H1 (cell line): ENCODE results near the gene PLXNB2. TPM values are rescaled to one million over a fixed set of nuclear protein-coding genes. Genes with fewer than 3 reads are reported as not detected.

Source experiments
- CTCF ChIA-PET: fragments of 300-600 bp; sonication (Branson Sonifier 250); formaldehyde crosslinking; loops from one replicate; lab custom pipeline; 2021; ENCODE audit not compliant: partially characterized antibody; lab: Charles Lee
- POLR2A ChIA-PET: fragments of 300-600 bp; sonication (Branson Sonifier 250); formaldehyde crosslinking; loops from one replicate; lab custom pipeline; 2021; ENCODE audit warnings: inconsistent platforms; ENCODE audit not compliant: partially characterized antibody; lab: Charles Lee
- DNase-seq, 2 experiments: peaks; one replicate each; pipeline versions ENCODE4 v3.0.0 to v3.0.0-alpha.2; 2010 to 2022; ENCODE audit warnings: low spot score in 2 of 2, low read depth in 1 of 2, mixed read lengths in 1 of 2
- FAIRE-seq: peaks from 2 replicates; lab custom pipeline; 2011; peaks lifted over from hg19 to GRCh38; lab: Jason Lieb, UNC
- H2AFZ ChIP-seq: 2 replicates; pipeline ENCODE4 v1.8.1; 2012; ENCODE audit warnings: low read length, inconsistent platforms
- H2AK5ac ChIP-seq: 2 replicates; pipeline ENCODE4 v1.6.1; 2013; ENCODE audit warnings: low read depth, low read length
- H2BK120ac ChIP-seq: replicated peaks from 2 replicates; pipeline ENCODE3; 2013; ENCODE audit warnings: low read depth, low read length, inconsistent platforms
- H2BK12ac ChIP-seq: 2 replicates; pipeline ENCODE4 v1.6.1; 2013; ENCODE audit warnings: low read depth, low read length
- H2BK15ac ChIP-seq: 2 replicates; pipeline ENCODE4 v1.6.1; 2013; ENCODE audit warnings: low read length
- H2BK20ac ChIP-seq: 2 replicates; pipeline ENCODE4 v1.6.1; 2013; ENCODE audit warnings: low read length
- H2BK5ac ChIP-seq: 2 replicates; pipeline ENCODE4 v1.6.1; 2013; ENCODE audit warnings: low read depth, low read length
- H3K14ac ChIP-seq: 2 replicates; pipeline ENCODE4 v1.6.1; 2013; ENCODE audit warnings: inconsistent platforms; ENCODE audit not compliant: insufficient read length
- H3K18ac ChIP-seq: 2 replicates; pipeline ENCODE4 v1.6.1; 2013; ENCODE audit warnings: low read length; ENCODE audit errors: extremely low read depth
- H3K23ac ChIP-seq: 2 replicates; pipeline ENCODE4 v1.6.1; 2013; ENCODE audit warnings: inconsistent platforms; ENCODE audit not compliant: insufficient read length
- H3K23me2 ChIP-seq: 2 replicates; pipeline ENCODE4 v1.6.1; 2013; ENCODE audit warnings: low read depth, low read length
- H3K27ac ChIP-seq: 2 replicates; pipeline ENCODE4 v1.6.1; 2011; ENCODE audit warnings: low read depth, low read length, inconsistent platforms
- H3K27me3 ChIP-seq, 4 experiments: replicated peaks in 1 of 4; 1 replicate in 1 of 4; 2 replicates in 3 of 4; pipeline versions ENCODE4 v1.6.1 to v1.8.1; 2011 to 2013; ENCODE audit warnings: low read length in 3 of 4, mild to moderate bottlenecking in 3 of 4, inconsistent platforms in 2 of 4, mixed read lengths in 2 of 4, moderate library complexity in 1 of 4; ENCODE audit not compliant: control insufficient read depth in 3 of 4, insufficient read depth in 3 of 4; ENCODE audit errors: extremely low read depth in 1 of 4
- H3K36me3 ChIP-seq, 4 experiments: 2 replicates each; pipeline versions ENCODE4 v1.6.1 to v1.8.1; 2011 to 2013; ENCODE audit warnings: mild to moderate bottlenecking in 4 of 4, low read length in 3 of 4, moderate library complexity in 2 of 4, control low read depth in 1 of 4, inconsistent platforms in 1 of 4; ENCODE audit not compliant: insufficient read depth in 4 of 4, control insufficient read depth in 2 of 4
- H3K4ac ChIP-seq: replicated peaks from 2 replicates; pipeline ENCODE3; 2013; ENCODE audit warnings: low read length, low read depth, mixed read lengths, inconsistent platforms; ENCODE audit not compliant: insufficient read length
- H3K4me1 ChIP-seq, 4 experiments: replicated peaks in 1 of 4; 1 replicate in 1 of 4; 2 replicates in 3 of 4; pipeline versions ENCODE4 v1.6.1 to v1.8.1; 2011 to 2013; ENCODE audit warnings: low read length in 3 of 4, inconsistent platforms in 2 of 4, mixed read lengths in 1 of 4; ENCODE audit not compliant: insufficient read depth in 4 of 4, control insufficient read depth in 3 of 4
- H3K4me2 ChIP-seq, 2 experiments: 2 replicates each; pipeline versions ENCODE4 v1.6.1 to v1.8.1; 2011 to 2013; ENCODE audit warnings: low read depth in 2 of 2, low read length in 2 of 2, control low read depth in 1 of 2, inconsistent platforms in 1 of 2, mild to moderate bottlenecking in 1 of 2; ENCODE audit not compliant: insufficient read depth in 1 of 2
- H3K4me3 ChIP-seq, 4 experiments: fragments of 200-600, 300-600 bp in 1 of 4; sonication (generic), shearing (Covaris generic), sonication (Bioruptor Twin) in 1 of 4; 2 replicates each; pipeline versions ENCODE4 v1.5.1 to v1.8.1; 2011 to 2016; ENCODE audit warnings: low read length in 4 of 4, low read depth in 3 of 4, control low read depth in 2 of 4, inconsistent platforms in 2 of 4, mild to moderate bottlenecking in 2 of 4, mixed read lengths in 1 of 4, moderate library complexity in 1 of 4; ENCODE audit not compliant: insufficient read depth in 2 of 4; ENCODE audit errors: extremely low read depth in 1 of 4
- H3K56ac ChIP-seq: replicated peaks from 2 replicates; pipeline ENCODE3; 2013; ENCODE audit warnings: low read depth, mild to moderate bottlenecking, mixed read lengths, low read length, inconsistent platforms; ENCODE audit not compliant: insufficient read length
- H3K79me1 ChIP-seq: 2 replicates; pipeline ENCODE4 v1.6.1; 2013; ENCODE audit warnings: low read depth, low read length, control low read depth
- H3K79me2 ChIP-seq, 2 experiments: 2 replicates each; pipeline versions ENCODE4 v1.6.1 to v1.8.1; 2012 to 2013; ENCODE audit warnings: low read length in 2 of 2, mild to moderate bottlenecking in 2 of 2, inconsistent platforms in 1 of 2; ENCODE audit not compliant: insufficient read depth in 2 of 2, control insufficient read depth in 1 of 2
- H3K9ac ChIP-seq, 4 experiments: replicated peaks in 1 of 4; 1 replicate in 1 of 4; 2 replicates in 3 of 4; pipeline versions ENCODE4 v1.6.1 to v1.8.1; 2011 to 2013; ENCODE audit warnings: low read depth in 3 of 4, low read length in 3 of 4, control low read depth in 2 of 4, mild to moderate bottlenecking in 2 of 4, moderate library complexity in 2 of 4, inconsistent platforms in 1 of 4; ENCODE audit errors: extremely low read depth in 1 of 4
- H3K9me3 ChIP-seq, 2 experiments: 2 replicates each; pipeline versions ENCODE4 v1.6.1 to v1.8.1; 2012 to 2013; ENCODE audit warnings: mild to moderate bottlenecking in 2 of 2, moderate library complexity in 2 of 2, control low read depth in 1 of 2, inconsistent platforms in 1 of 2, low read depth in 1 of 2, low read length in 1 of 2, mixed read lengths in 1 of 2; ENCODE audit not compliant: insufficient read depth in 2 of 2
- H4K20me1 ChIP-seq, 2 experiments: replicated peaks in 1 of 2; 2 replicates each; pipeline versions ENCODE3 to v1.8.1; 2011 to 2013; ENCODE audit warnings: inconsistent platforms in 2 of 2, low read length in 2 of 2, mild to moderate bottlenecking in 1 of 2; ENCODE audit not compliant: insufficient read depth in 2 of 2, control insufficient read depth in 1 of 2
- H4K5ac ChIP-seq: 2 replicates; pipeline ENCODE4 v1.6.1; 2013; ENCODE audit warnings: low read length, low read depth, mixed read lengths, inconsistent platforms; ENCODE audit not compliant: insufficient read length
- H4K8ac ChIP-seq: 2 replicates; pipeline ENCODE4 v1.8.0; 2013; ENCODE audit warnings: mild to moderate bottlenecking, moderate library complexity, low read length, inconsistent platforms; ENCODE audit not compliant: insufficient read depth; ENCODE audit errors: extremely low read depth
- H4K91ac ChIP-seq: replicated peaks from 2 replicates; pipeline ENCODE3; 2013; ENCODE audit warnings: low read length, mixed read lengths, inconsistent platforms; ENCODE audit not compliant: insufficient read length
- ATF3 ChIP-seq: IDR thresholded peaks from 2 replicates; pipeline ENCODE4 v1.6.1; 2011; ENCODE audit warnings: low read depth, mild to moderate bottlenecking, low read length; ENCODE audit not compliant: insufficient read depth
- CTCF ChIP-seq, 3 experiments: IDR thresholded peaks; 1 replicate in 2 of 3; 2 replicates in 1 of 3; pipeline versions ENCODE4 v1.5.1 to v1.6.1; 2011; ENCODE audit warnings: low read length in 3 of 3, mild to moderate bottlenecking in 3 of 3, inconsistent platforms in 2 of 3, low read depth in 1 of 3, moderate library complexity in 1 of 3; ENCODE audit not compliant: insufficient read depth in 1 of 3; ENCODE audit errors: control extremely low read depth in 1 of 3
- FOSL1 ChIP-seq: IDR thresholded peaks from 2 replicates; pipeline ENCODE4 v1.6.1; 2011; ENCODE audit warnings: mild to moderate bottlenecking, low read depth, low read length, moderate library complexity; ENCODE audit not compliant: insufficient read depth
- HDAC2 ChIP-seq, 2 experiments: fragments of 300-600 bp in 1 of 2; sonication (generic) in 1 of 2; IDR thresholded peaks; 2 replicates each; pipeline ENCODE4 v1.6.1; 2011 to 2012; ENCODE audit warnings: low read depth in 2 of 2, low read length in 2 of 2, mild to moderate bottlenecking in 2 of 2, moderate library complexity in 2 of 2, borderline replicate concordance in 1 of 2, inconsistent platforms in 1 of 2
- HDAC6 ChIP-seq: IDR thresholded peaks from one replicate; pipeline ENCODE4 v1.7.1; 2012; ENCODE audit warnings: low read depth, mild to moderate bottlenecking, inconsistent platforms, low read length, moderate library complexity
- POLR2A ChIP-seq, 2 experiments: IDR thresholded peaks; 1 replicate in 1 of 2; 2 replicates in 1 of 2; pipeline ENCODE4 v1.6.1; 2011; ENCODE audit warnings: low read depth in 2 of 2, low read length in 2 of 2, mild to moderate bottlenecking in 2 of 2; ENCODE audit errors: control extremely low read depth in 1 of 2
- RBBP5 ChIP-seq: IDR thresholded peaks from 2 replicates; pipeline ENCODE4 v1.7.1; 2012; ENCODE audit warnings: low read depth, mild to moderate bottlenecking, inconsistent platforms, low read length, moderate library complexity, borderline replicate concordance
- WGBS, 2 experiments: shearing (Covaris generic) in 1 of 2; methylation state at CpG; one replicate each; pipeline versions ENCODE4 v1.1.6 to v1.1.7; 2013 to 2015; ENCODE audit warnings: low lambda C conversion rate in 2 of 2, mixed read lengths in 2 of 2, inconsistent platforms in 1 of 2, low coverage in 1 of 2, missing lambda C conversion rate in 1 of 2; ENCODE audit not compliant: insufficient replicate concordance in 2 of 2, insufficient coverage in 1 of 2, insufficient read length in 1 of 2; ENCODE audit errors: extremely low coverage in 1 of 2, missing lambda C conversion rate in 1 of 2; 5-methylcytosine and 5-hydroxymethylcytosine counted together
- polyA plus RNA-seq, 7 experiments: library from polyadenylated mRNA; depleted of rRNA in 3 of 7; stranded (reverse) in 5 of 7; unstranded in 2 of 7; fragments of >200 nt in 5 of 7; fragments of 200-250 nt in 2 of 7; gene quantifications; 1 replicate in 5 of 7; 2 replicates in 1 of 7; 4 replicates in 1 of 7; pipeline versions ENCODE4 v1.2.1 to v1.2.3, GENCODE V29; 2011 to 2013; ENCODE audit warnings: missing spikeins in 2 of 7, mixed read lengths in 2 of 7
- total RNA-seq: library from RNA; stranded (reverse); fragmentation: NEBNext Ultra II Directional; extraction: Animal tissue kit (Norgen Biotek cat#: 25700); gene quantifications from 2 replicates; pipeline ENCODE4 v1.2.1, GENCODE V29; 2021

Gene PLXNB2
- total and polyA plus RNA-seq, 2 of the 8 experiments (the other 6 are each of a cell fraction or from before 2014, with no cell fraction given) = 58.3 to 92.8 TPM

DNA sequence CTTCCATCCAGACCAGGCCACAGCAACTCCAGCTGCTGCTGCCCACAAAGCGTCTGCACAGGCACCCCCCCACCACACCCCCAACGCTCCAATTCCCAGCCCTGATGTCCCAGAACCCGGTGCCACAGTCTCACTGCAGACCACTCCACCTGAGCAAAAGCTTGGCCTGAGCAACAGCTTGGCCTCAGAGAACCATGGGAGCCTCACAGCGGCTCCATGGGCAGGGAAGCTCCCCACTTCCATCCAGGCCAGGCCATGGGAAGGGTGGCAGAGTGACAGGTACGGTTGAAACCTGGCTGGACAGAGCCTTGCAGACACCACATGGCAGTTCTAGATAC lies 13.2 kb downstream of the PLXNB2 start:
- peaks cover 0 to 32% (median 23%) of the 10 kb centered on the region in 4 experiments; a peak in 6 of 7 replicates for H3K4me1 ChIP-seq
- H3K4me2 ChIP-seq = peak overlapping the region; percentile 56 to 57; a peak in 2 of 4 replicates
- peak overlapping the region; percentile 66 for H2BK120ac ChIP-seq
- H4K91ac ChIP-seq = peak overlapping the region; percentile 41
- H4K20me1 ChIP-seq = peaks cover 14 to 40% of the 10 kb centered on the region in 2 experiments
- H2AK5ac ChIP-seq = no peak overlapping the region
- peak overlapping the region; percentile 97 for H2BK5ac ChIP-seq
- no peaks in the 10 kb centered on the region for H3K9me3 ChIP-seq
- H3K79me1 ChIP-seq = peaks cover 28% of the 10 kb centered on the region
- H3K27ac ChIP-seq = peak overlapping the region; percentile 77; the same call in 1 of the 2 replicates
- H3K23ac ChIP-seq = no peak overlapping the region
- POLR2A ChIA-PET = interaction anchor here (0.8 to 2.2 kb wide), 8 partner anchors 10 to 43 kb away, joined by 3 to 16 read pairs (median 6); partner anchors contain the start of genes HDAC10 and PLXNB2
- no peak overlapping the region for H3K4me3 ChIP-seq
- H2BK15ac ChIP-seq = peak overlapping the region; percentile 95; the same call in 1 of the 2 replicates
- CTCF ChIA-PET = interaction anchor here (1.1 to 2.0 kb wide), 10 partner anchors 8 to 176 kb away, joined by 3 to 15 read pairs (median 6); no protein-coding TSS in a partner anchor
- H3K18ac ChIP-seq = peak overlapping the region; percentile 78
- no peak for DNase-seq
- H3K9ac ChIP-seq = no peak overlapping the region; a peak in 2 of 7 replicates
- no peaks in the 10 kb centered on the region for H3K27me3 ChIP-seq
- H4K5ac ChIP-seq = peak overlapping the region; percentile 18
- peak overlapping the region; percentile 61 for H3K4ac ChIP-seq
- 75% methylated on average over 4 of the region's 5 CpGs; no CpG with 5 or more reads in 1 of the 2 experiments for WGBS, 2 experiments
- H3K56ac ChIP-seq = no peak overlapping the region
- FAIRE-seq = no peak
- H2BK12ac ChIP-seq = peak overlapping the region; percentile 97; the same call in 1 of the 2 replicates
- peak overlapping the region; percentile 45; the same call in 1 of the 2 replicates for H4K8ac ChIP-seq
- peaks cover 0 to 60% of the 10 kb centered on the region in 2 experiments; a peak in 3 of 4 replicates for H3K79me2 ChIP-seq
- peak overlapping the region; percentile 72; the same call in 1 of the 2 replicates for H2BK20ac ChIP-seq
- peaks cover 2 to 11% (median 6%) of the 10 kb centered on the region in 4 experiments; a peak in 5 of 8 replicates for H3K36me3 ChIP-seq
- no peak overlapping the region for H2AFZ ChIP-seq
- no peaks in the 10 kb centered on the region for H3K23me2 ChIP-seq
- H3K14ac ChIP-seq = no peak overlapping the region
- TF ChIP-seq HDAC2 (IDR thresholded peaks at IDR 0.05; ENCODE audit: borderline replicate concordance in 1 of 2, low read depth in 2 of 2, low read length in 2 of 2) (no peak), FOSL1 (no peak), ATF3 (no peak), HDAC6 (no peak), POLR2A (IDR thresholded peaks at IDR 0.05; ENCODE audit: control extremely low read depth in 1 of 2, low read depth in 2 of 2, low read length in 2 of 2) (no peak), CTCF (IDR thresholded peaks at IDR 0.05; ENCODE audit: control extremely low read depth in 1 of 3, insufficient read depth in 1 of 3, low read depth in 1 of 3, low read length in 3 of 3) (no peak), RBBP5 (no peak)
